WERI-Rb-1 (cell line): ENCODE results near the gene L3MBTL2.

Experiments used
- DNase-seq: peaks from one replicate; pipeline ENCODE4 v3.0.0-alpha.2; 2020
- H3K27ac ChIP-seq: fragments of 250-450 bp; sonication (Bioruptor Pico); 2 replicates; pipeline ENCODE4 v1.5.1; 2020; ENCODE audit warnings: mild to moderate bottlenecking, moderate library complexity
- H3K27me3 ChIP-seq: fragments of 250-450 bp; sonication (Bioruptor Pico); 2 replicates; pipeline ENCODE4 v1.5.1; 2021; ENCODE audit warnings: mild to moderate bottlenecking, low read depth, moderate library complexity; ENCODE audit not compliant: insufficient read depth, severe bottlenecking
- H3K36me3 ChIP-seq: fragments of 250-450 bp; sonication (Bioruptor Pico); 2 replicates; pipeline ENCODE4 v1.5.1; 2020; ENCODE audit warnings: mild to moderate bottlenecking, moderate library complexity
- H3K4me3 ChIP-seq: 2 replicates; pipeline ENCODE4 v1.5.1; 2011; ENCODE audit warnings: low read depth, mild to moderate bottlenecking, control low read depth, low read length
- H3K9me3 ChIP-seq: fragments of 250-450 bp; sonication (Bioruptor Pico); 2 replicates; pipeline ENCODE4 v1.5.1; 2021; ENCODE audit warnings: mild to moderate bottlenecking, moderate library complexity; ENCODE audit not compliant: severe bottlenecking
- CTCF ChIP-seq: IDR thresholded peaks from 2 replicates; pipeline ENCODE4 v1.5.1; 2011; ENCODE audit warnings: low read depth, mild to moderate bottlenecking, control low read depth, inconsistent platforms, low read length

L3MBTL2 gene

DNA sequence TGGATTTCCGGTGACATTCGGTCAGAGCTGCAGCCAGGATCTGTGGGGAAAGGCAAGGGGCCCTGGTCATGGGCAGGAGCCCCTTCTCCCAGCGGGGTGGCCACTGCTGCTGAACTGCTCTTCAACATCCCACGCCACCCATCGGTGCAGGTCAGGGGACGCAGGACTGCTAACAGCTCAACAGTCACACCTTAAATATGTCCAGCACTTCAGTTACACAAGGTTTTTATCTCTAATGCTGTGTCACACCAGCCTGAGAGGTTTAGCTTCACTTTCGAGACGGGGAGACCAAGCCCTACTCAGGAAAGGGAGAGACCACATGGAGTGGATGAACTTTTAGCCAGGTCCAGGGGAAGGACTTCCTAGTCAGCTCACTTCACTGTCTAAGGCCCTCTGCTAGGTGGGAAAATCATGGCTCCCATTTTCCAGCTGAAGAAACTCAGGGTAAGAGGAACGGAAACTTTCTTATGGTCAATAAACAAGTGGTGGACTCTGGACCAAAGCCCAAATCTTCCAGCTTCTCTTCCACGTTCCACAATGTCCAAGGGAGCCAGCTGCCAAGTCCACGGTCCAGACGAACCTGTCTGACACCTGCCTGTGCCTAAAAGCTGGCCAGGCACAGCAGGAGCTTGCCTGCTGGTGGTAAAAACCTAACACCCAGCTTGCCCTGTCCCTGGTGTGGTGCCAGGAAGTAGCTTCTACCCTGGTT lies 56.6 kb downstream of the L3MBTL2 start:
- DNase-seq: no peak
- Histone ChIP-seq H3K36me3 (peaks cover 95% of the 10 kb centered on the region), H3K4me3 (no peak overlapping the region), H3K27ac (no peak overlapping the region), H3K9me3 (no peaks in the 10 kb centered on the region), H3K27me3 (no peaks in the 10 kb centered on the region)
- TF ChIP-seq CTCF: no peak

DNA sequence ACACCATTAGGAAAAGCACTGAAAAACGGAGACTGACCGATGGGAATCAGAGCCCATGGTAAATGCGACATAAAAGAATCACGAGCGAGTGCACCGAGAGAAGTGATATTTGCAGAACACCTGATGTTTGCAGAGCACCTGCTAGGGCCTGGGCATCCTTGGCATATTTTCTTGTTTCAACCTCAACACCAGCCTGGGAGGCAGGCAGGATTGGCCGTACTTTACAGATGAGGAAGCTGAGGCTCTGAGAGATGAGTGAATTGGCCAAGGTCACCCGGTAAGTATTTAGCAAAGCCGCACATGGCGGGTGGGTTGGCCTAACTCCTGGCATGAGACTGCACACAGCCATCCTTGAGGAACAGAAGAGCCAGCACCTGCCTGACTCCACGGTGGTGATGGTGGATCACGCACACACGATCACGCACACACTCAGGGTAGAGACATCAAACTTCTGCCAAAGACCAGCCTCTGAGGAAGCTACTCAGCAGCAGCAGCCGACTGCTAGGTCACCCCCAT lies 57.2 kb downstream of the L3MBTL2 start:
- Histone ChIP-seq H3K27ac (no peak overlapping the region), H3K4me3 (no peak overlapping the region), H3K36me3 (peaks cover 94% of the 10 kb centered on the region), H3K9me3 (no peaks in the 10 kb centered on the region), H3K27me3 (no peaks in the 10 kb centered on the region)
- no peak for TF ChIP-seq CTCF
- no peak for DNase-seq

GRCh38 chr22:41263704-41264103 lies 58.6 kb downstream of the L3MBTL2 start:
- Histone ChIP-seq H3K36me3 (peaks cover 94% of the 10 kb centered on the region), H3K27ac (no peak overlapping the region), H3K27me3 (no peaks in the 10 kb centered on the region), H3K9me3 (no peaks in the 10 kb centered on the region), H3K4me3 (no peak overlapping the region)
- no peak for DNase-seq
- TF ChIP-seq CTCF: no peak

GRCh38 chr22:41264408-41264941 lies 59.4 kb downstream of the L3MBTL2 start:
- no peaks in the 10 kb centered on the region for H3K27me3 ChIP-seq
- DNase-seq: no peak
- no peaks in the 10 kb centered on the region for H3K9me3 ChIP-seq
- no peak for TF ChIP-seq CTCF
- H3K4me3 ChIP-seq: no peak overlapping the region
- no peak overlapping the region for H3K27ac ChIP-seq
- H3K36me3 ChIP-seq: peaks cover 92% of the 10 kb centered on the region

- H3K4me3 ChIP-seq: no peak overlapping the region
- TF ChIP-seq CTCF: no peak
- H3K9me3 ChIP-seq: no peaks in the 10 kb centered on the region
- peaks cover 86% of the 10 kb centered on the region for H3K36me3 ChIP-seq
- DNase-seq: no peak
- H3K27me3 ChIP-seq: no peaks in the 10 kb centered on the region
- H3K27ac ChIP-seq: no peak overlapping the region
Measured at GRCh38 chr22:41267958-41268357, 62.8 kb downstream of the L3MBTL2 start.

DNA sequence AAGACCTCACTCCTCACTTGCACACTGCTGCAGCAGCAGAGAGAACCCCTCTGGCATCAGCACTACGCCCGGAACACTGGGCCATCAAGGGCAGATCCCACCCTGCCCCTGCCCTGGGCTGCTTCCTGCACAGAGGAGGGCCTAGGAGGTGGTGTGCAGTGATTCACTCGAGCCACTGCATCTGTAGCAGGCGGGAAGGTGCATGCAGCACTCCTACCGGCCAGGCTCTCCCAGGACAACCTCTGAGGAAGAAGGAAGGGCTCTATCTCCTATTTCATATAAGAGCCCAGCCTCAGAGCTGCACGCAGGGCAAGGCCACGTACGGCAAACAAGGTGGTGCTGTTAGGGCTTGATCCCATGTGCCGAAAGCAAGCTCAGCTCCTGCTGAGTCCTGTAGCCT lies 66.7 kb downstream of the L3MBTL2 start:
- no peak for TF ChIP-seq CTCF
- Histone ChIP-seq H3K27me3 (no peaks in the 10 kb centered on the region), H3K9me3 (no peaks in the 10 kb centered on the region), H3K4me3 (no peak overlapping the region), H3K36me3 (peaks cover 88% of the 10 kb centered on the region), H3K27ac (no peak overlapping the region)
- no peak for DNase-seq
